H9 (cell line): ENCODE data around the gene MYH9. TPM values are rescaled to one million over a fixed set of nuclear protein-coding genes. Genes with fewer than 3 reads are reported as not detected.
"Not testable (repeated sequence)": the region's sequence is repeated elsewhere in the genome, so short reads cannot be mapped to it uniquely, and the experiment has no call there.

Experiments used
- DNase-seq: peaks from one replicate; pipeline ENCODE4 v3.0.0-alpha.2; 2017
- H2AFZ ChIP-seq: one replicate; pipeline ENCODE4 v1.6.1; 2013; ENCODE audit warnings: mild to moderate bottlenecking, low read length, control low read depth, moderate library complexity
- H2AK5ac ChIP-seq: 2 replicates; pipeline ENCODE4 v1.6.1; 2013; ENCODE audit warnings: low read length, control low read depth, mixed read lengths; ENCODE audit not compliant: insufficient read length
- H2BK120ac ChIP-seq: one replicate; pipeline ENCODE4 v1.6.1; 2013; ENCODE audit warnings: low read depth, mild to moderate bottlenecking, low read length, control low read depth, inconsistent platforms; ENCODE audit not compliant: poor library complexity, severe bottlenecking
- H2BK12ac ChIP-seq: 2 replicates; pipeline ENCODE4 v1.6.1; 2013; ENCODE audit warnings: low read length, control low read depth, mixed read lengths, low read depth; ENCODE audit not compliant: insufficient read length
- H2BK15ac ChIP-seq: 2 replicates; pipeline ENCODE4 v1.6.1; 2013; ENCODE audit warnings: low read depth, low read length, control low read depth
- H2BK20ac ChIP-seq: one replicate; pipeline ENCODE4 v1.6.1; 2013; ENCODE audit warnings: low read depth, mild to moderate bottlenecking, low read length, control low read depth, inconsistent platforms; ENCODE audit not compliant: poor library complexity, severe bottlenecking
- H2BK5ac ChIP-seq: 2 replicates; pipeline ENCODE4 v1.6.1; 2013; ENCODE audit warnings: low read length, control low read depth, mixed read lengths; ENCODE audit not compliant: insufficient read length
- H3K14ac ChIP-seq: 2 replicates; pipeline ENCODE4 v1.6.1; 2013; ENCODE audit warnings: low read length, control low read depth; ENCODE audit not compliant: insufficient read depth
- H3K18ac ChIP-seq: 2 replicates; pipeline ENCODE4 v1.6.1; 2013; ENCODE audit warnings: low read depth, mild to moderate bottlenecking, mixed read lengths, low read length, control low read depth; ENCODE audit not compliant: insufficient read length
- H3K23ac ChIP-seq: 2 replicates; pipeline ENCODE4 v1.6.1; 2013; ENCODE audit warnings: low read length, control low read depth, mixed read lengths, low read depth; ENCODE audit not compliant: insufficient read length
- H3K23me2 ChIP-seq: 2 replicates; pipeline ENCODE4 v1.6.1; 2013; ENCODE audit warnings: low read depth, mild to moderate bottlenecking, mixed read lengths, low read length, control low read depth; ENCODE audit not compliant: insufficient read length, poor library complexity, severe bottlenecking
- H3K27ac ChIP-seq: 2 replicates; pipeline ENCODE4 v1.5.1; 2013; ENCODE audit warnings: low read length, control low read depth, mixed read lengths, low read depth; ENCODE audit not compliant: insufficient read length
- H3K27me3 ChIP-seq: 2 replicates; pipeline ENCODE4 v1.6.1; 2013; ENCODE audit warnings: low read length, control low read depth, inconsistent platforms; ENCODE audit not compliant: insufficient read depth
- H3K4ac ChIP-seq: 2 replicates; pipeline ENCODE4 v1.6.1; 2013; ENCODE audit warnings: low read depth, mild to moderate bottlenecking, control low read depth, inconsistent platforms, low read length, moderate library complexity
- H3K4me1 ChIP-seq: 2 replicates; pipeline ENCODE4 v1.6.1; 2013; ENCODE audit warnings: low read length, control low read depth, inconsistent platforms; ENCODE audit not compliant: insufficient read depth
- H3K4me2 ChIP-seq: 2 replicates; pipeline ENCODE4 v1.6.1; 2013; ENCODE audit warnings: low read length, control low read depth, mixed read lengths; ENCODE audit not compliant: insufficient read length, insufficient read depth
- H3K56ac ChIP-seq: 2 replicates; pipeline ENCODE4 v1.6.1; 2013; ENCODE audit warnings: low read depth, mild to moderate bottlenecking, mixed read lengths, low read length, control low read depth; ENCODE audit not compliant: insufficient read length
- H3K79me1 ChIP-seq: 2 replicates; pipeline ENCODE4 v1.6.1; 2013; ENCODE audit warnings: low read depth, mild to moderate bottlenecking, moderate library complexity, low read length, control low read depth, inconsistent platforms; ENCODE audit not compliant: insufficient read depth, poor library complexity, severe bottlenecking
- H3K79me2 ChIP-seq: 2 replicates; pipeline ENCODE4 v1.6.1; 2013; ENCODE audit warnings: low read length, control low read depth, inconsistent platforms; ENCODE audit not compliant: insufficient read depth
- H3K9ac ChIP-seq: 2 replicates; pipeline ENCODE4 v1.6.1; 2013; ENCODE audit warnings: low read length, control low read depth, mixed read lengths; ENCODE audit not compliant: insufficient read length; ENCODE audit errors: extremely low read depth
- H3K9me3 ChIP-seq: one replicate; pipeline ENCODE4 v1.6.1; 2013; ENCODE audit warnings: low read depth, low read length, inconsistent platforms; ENCODE audit not compliant: control insufficient read depth
- H3T11ph ChIP-seq: one replicate; pipeline ENCODE4 v1.6.1; 2013; ENCODE audit warnings: mild to moderate bottlenecking, low read length, control low read depth, inconsistent platforms
- H4K20me1 ChIP-seq: one replicate; pipeline ENCODE4 v1.6.1; 2013; ENCODE audit not compliant: control insufficient read depth, insufficient read length, insufficient read depth
- H4K5ac ChIP-seq: 2 replicates; pipeline ENCODE4 v1.6.1; 2013; ENCODE audit warnings: low read depth, mild to moderate bottlenecking, mixed read lengths, low read length, control low read depth; ENCODE audit not compliant: insufficient read length
- H4K8ac ChIP-seq: replicated peaks from 2 replicates; pipeline ENCODE4 v1.6.1; 2013; ENCODE audit warnings: low read length, control low read depth, mixed read lengths, low read depth; ENCODE audit not compliant: insufficient read length
- H4K91ac ChIP-seq: 2 replicates; pipeline ENCODE4 v1.6.1; 2013; ENCODE audit warnings: low read depth, mild to moderate bottlenecking, moderate library complexity, mixed read lengths, low read length, control low read depth; ENCODE audit not compliant: insufficient read length
- H3K27ac Mint-ChIP-seq, 3 experiments: 2 replicates in 2 of 3; 3 replicates in 1 of 3; pipeline ENCODE4 v1.8.0; 2020 to 2021; ENCODE audit warnings: mixed read lengths in 3 of 3, mild to moderate bottlenecking in 1 of 3, moderate library complexity in 1 of 3
- H3K27me3 Mint-ChIP-seq: 2 replicates; pipeline ENCODE4 v1.8.0; 2021; ENCODE audit warnings: low read depth, mild to moderate bottlenecking, moderate library complexity, mixed read lengths
- H3K36me3 Mint-ChIP-seq, 3 experiments: 2 replicates in 2 of 3; 3 replicates in 1 of 3; pipeline ENCODE4 v1.8.0; 2020 to 2021; ENCODE audit warnings: low read depth in 3 of 3, mixed read lengths in 3 of 3; ENCODE audit not compliant: insufficient read depth in 1 of 3
- H3K4me1 Mint-ChIP-seq, 2 experiments: 2 replicates each; pipeline ENCODE4 v1.8.0; 2020; ENCODE audit warnings: mixed read lengths in 2 of 2
- H3K4me3 Mint-ChIP-seq, 2 experiments: 2 replicates in 1 of 2; 3 replicates in 1 of 2; pipeline ENCODE4 v1.8.0; 2020 to 2021; ENCODE audit warnings: mild to moderate bottlenecking in 2 of 2, mixed read lengths in 2 of 2, moderate library complexity in 1 of 2
- H3K9me3 Mint-ChIP-seq, 2 experiments: 2 replicates in 1 of 2; 3 replicates in 1 of 2; pipeline ENCODE4 v1.8.0; 2020; ENCODE audit warnings: mild to moderate bottlenecking in 2 of 2, mixed read lengths in 2 of 2, moderate library complexity in 1 of 2
- WGBS: extraction: QIAGEN DNeasy Blood & Tissue Kit; methylation state at CpG from one replicate; pipeline ENCODE4 v1.1.7; 2013; ENCODE audit warnings: missing lambda C conversion rate, low lambda C conversion rate, mixed read lengths; ENCODE audit not compliant: insufficient read length; ENCODE audit errors: extremely low coverage; 5-methylcytosine and 5-hydroxymethylcytosine counted together
- total RNA-seq: library from RNA; stranded (reverse); gene quantifications from 2 replicates; pipeline ENCODE4 v1.2.1, GENCODE V29; 2021
- TF ChIP-seq, protein P1 (sequence below): fragments of 200-600 bp; sonication (generic); conservative IDR thresholded peaks from 3 replicates; pipeline ENCODE4 v1.8.0; 2021; ENCODE audit warnings: antibody characterized with exemption, mild to moderate bottlenecking

Gene MYH9
- total RNA-seq, 1 experiment from 2014 or later = 266 TPM

DNA sequence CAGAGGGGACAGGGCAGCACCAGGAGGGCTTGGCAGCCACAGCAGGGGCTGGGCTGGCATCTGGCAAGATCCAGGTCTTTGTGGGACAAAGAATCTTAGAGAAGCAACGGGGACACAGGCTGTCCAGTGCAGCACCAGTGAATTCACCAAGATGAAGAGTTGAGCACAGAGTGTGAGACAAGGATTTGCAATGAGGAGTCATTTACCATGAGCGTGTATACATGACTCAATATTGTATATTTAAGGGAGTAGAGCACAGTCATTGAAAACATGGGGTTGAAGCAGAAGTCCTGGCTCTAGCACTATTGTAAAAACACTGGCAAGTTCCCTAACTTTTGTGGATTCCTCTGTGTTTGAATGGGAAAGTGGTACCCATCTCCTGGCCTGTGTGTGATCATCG lies 131.3 kb downstream of the MYH9 start:
- Histone ChIP-seq H3K18ac (no peak overlapping the region), H4K8ac (no peak overlapping the region), H4K5ac (no peak overlapping the region), H3K9me3 (no peaks in the 10 kb centered on the region), H2AK5ac (no peak overlapping the region), H3T11ph (no peak overlapping the region), H3K23me2 (no peaks in the 10 kb centered on the region), H3K4me1 (no peaks in the 10 kb centered on the region; the same call in 1 of the 2 replicates), H2BK15ac (no peak overlapping the region), H3K79me1 (no peaks in the 10 kb centered on the region), H2AFZ (no peak overlapping the region), H3K9ac (no peak overlapping the region), H2BK12ac (no peak overlapping the region), H4K20me1 (no peaks in the 10 kb centered on the region), H3K79me2 (no peaks in the 10 kb centered on the region), H3K14ac (no peak overlapping the region), H2BK5ac (no peak overlapping the region), H3K27me3 (no peaks in the 10 kb centered on the region), H2BK120ac (no peak overlapping the region), H2BK20ac (no peak overlapping the region), H3K56ac (no peak overlapping the region), H3K4ac (no peak overlapping the region), H4K91ac (no peak overlapping the region), H3K27ac (no peak overlapping the region), H3K23ac (no peak overlapping the region), H3K4me2 (no peak overlapping the region)
- no CpG with 5 or more reads among the region's 3 CpGs for WGBS
- peak; percentile 4 for DNase-seq
- Mint-ChIP-seq H3K27ac (peak overlapping the region in 1 of 3 experiments; percentile 5; a peak in 1 of 7 replicates), H3K27me3 (no peaks in the 10 kb centered on the region; the same call in none of the 2 replicates), H3K36me3 (no peaks in the 10 kb centered on the region), H3K9me3 (no peaks in the 10 kb centered on the region), H3K4me3 (no peak overlapping the region), H3K4me1 (peaks cover 50 to 53% of the 10 kb centered on the region in 2 experiments)
- TF ChIP-seq, protein P1, sequence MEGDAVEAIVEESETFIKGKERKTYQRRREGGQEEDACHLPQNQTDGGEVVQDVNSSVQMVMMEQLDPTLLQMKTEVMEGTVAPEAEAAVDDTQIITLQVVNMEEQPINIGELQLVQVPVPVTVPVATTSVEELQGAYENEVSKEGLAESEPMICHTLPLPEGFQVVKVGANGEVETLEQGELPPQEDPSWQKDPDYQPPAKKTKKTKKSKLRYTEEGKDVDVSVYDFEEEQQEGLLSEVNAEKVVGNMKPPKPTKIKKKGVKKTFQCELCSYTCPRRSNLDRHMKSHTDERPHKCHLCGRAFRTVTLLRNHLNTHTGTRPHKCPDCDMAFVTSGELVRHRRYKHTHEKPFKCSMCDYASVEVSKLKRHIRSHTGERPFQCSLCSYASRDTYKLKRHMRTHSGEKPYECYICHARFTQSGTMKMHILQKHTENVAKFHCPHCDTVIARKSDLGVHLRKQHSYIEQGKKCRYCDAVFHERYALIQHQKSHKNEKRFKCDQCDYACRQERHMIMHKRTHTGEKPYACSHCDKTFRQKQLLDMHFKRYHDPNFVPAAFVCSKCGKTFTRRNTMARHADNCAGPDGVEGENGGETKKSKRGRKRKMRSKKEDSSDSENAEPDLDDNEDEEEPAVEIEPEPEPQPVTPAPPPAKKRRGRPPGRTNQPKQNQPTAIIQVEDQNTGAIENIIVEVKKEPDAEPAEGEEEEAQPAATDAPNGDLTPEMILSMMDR = no peak

DNA sequence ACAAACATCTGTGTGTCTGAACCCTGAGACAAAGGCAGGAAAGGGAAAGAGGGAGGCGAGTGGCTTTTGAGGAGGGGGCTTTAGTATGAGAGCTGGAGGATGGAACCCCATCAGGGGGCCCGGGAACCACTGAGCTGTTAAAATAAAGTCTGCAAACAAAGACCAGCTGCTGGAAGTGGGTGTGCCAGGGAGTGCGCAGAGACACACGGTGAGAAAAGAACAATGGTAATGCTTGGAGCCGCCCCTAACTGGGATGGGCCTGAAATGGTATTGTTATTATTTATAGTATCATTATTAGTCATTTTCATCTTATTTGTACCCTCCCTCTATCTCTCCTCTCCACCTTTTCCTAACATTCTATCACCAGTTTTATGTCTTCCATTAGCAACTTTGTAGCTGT lies 132.2 kb downstream of the MYH9 start:
- H3K23ac ChIP-seq, H2BK20ac ChIP-seq, H2BK120ac ChIP-seq, H2AK5ac ChIP-seq, H3K9me3 Mint-ChIP-seq, H4K20me1 ChIP-seq, H3T11ph ChIP-seq, H4K91ac ChIP-seq, H3K27ac Mint-ChIP-seq, H3K4me1 ChIP-seq, H2BK5ac ChIP-seq, H3K23me2 ChIP-seq, H3K4me2 ChIP-seq, H3K79me1 ChIP-seq, H3K9ac ChIP-seq, H3K79me2 ChIP-seq, H3K27me3 ChIP-seq, H3K18ac ChIP-seq, H3K4ac ChIP-seq, H2BK12ac ChIP-seq, DNase-seq, H4K8ac ChIP-seq, H3K27me3 Mint-ChIP-seq, H2BK15ac ChIP-seq, H3K56ac ChIP-seq, H3K36me3 Mint-ChIP-seq, H3K4me3 Mint-ChIP-seq, H4K5ac ChIP-seq, H3K9me3 ChIP-seq, H3K27ac ChIP-seq, H3K14ac ChIP-seq, H2AFZ ChIP-seq: not testable (repeated sequence)
- peaks cover 55 to 60% of the 10 kb centered on the region in 2 experiments for H3K4me1 Mint-ChIP-seq
- WGBS = no CpG with 5 or more reads among the region's 5 CpGs
